ENCODE measurements around the gene ERP29. TPM values are rescaled to one million over a fixed set of nuclear protein-coding genes. Genes with fewer than 3 reads are reported as not detected.
A peak's percentile ranks its signal among the peaks of the same experiment; 100 is the strongest.

Gene ERP29
- polyA plus RNA-seq (159 and 172 TPM in 2 replicates), polyA minus RNA-seq (41.4 and 59.7 TPM in 2 replicates)

DNA sequence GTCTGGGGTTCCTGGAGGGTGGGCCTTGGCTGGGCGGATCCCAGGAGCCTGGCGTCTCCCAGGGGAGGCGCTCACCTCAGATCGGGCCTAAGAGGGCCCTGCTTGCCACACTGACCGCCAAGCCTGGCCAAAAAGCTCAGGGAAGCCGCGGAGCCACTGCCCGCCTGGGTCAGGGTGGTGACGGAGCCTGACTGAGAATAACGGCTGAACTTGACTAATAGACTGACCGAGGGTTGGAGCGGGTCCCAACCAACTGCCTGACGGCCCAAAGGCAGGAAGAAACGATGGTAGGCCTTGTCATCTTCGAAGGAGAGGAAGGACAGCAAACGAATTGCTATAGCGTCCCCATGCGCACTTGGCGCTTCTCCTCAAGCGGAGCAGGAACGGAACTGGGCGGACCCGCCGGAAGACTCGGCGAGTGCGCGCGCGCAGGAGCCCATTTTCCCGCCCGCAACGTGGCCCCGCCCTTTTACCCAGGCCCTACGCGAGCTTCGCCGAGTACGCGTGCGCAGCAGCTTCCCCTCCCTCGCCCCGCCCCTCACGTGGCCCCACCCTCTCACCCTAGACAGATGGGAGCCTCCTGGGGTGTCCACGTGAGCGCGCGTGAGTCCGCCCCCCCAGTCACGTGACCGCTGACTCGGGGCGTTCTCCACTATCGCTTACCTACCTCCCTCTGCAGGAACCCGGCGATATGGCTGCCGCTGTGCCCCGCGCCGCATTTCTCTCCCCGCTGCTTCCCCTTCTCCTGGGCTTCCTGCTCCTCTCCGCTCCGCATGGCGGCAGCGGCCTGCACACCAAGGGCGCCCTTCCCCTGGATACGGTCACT lies at the start of gene ERP29, which contains the start of gene TMEM116:
Gene ERP29, plus strand, starts transcription at position 652 of the 826 bp plus-strand sequence. Its CDS starts 40 bp downstream, at position 692.
Gene TMEM116, minus strand, starts transcription at position 391 of the 826 bp plus-strand sequence. CDS start 7,895 bp downstream, outside the sequence.
- no peaks in the 10 kb centered on the region for H3K9me2 ChIP-seq (ENCODE audit: insufficient read depth, low read length)
- no peaks in the 10 kb centered on the region for H3K27me3 ChIP-seq (ENCODE audit: insufficient read depth, low read depth, low read length)
- peaks cover 3% of the 10 kb centered on the region for H3F3A ChIP-seq (ENCODE audit: insufficient read depth, low read length, poor library complexity, severe bottlenecking)
- no peaks in the 10 kb centered on the region for H3K9me3 ChIP-seq (ENCODE audit: low read length)
- H3K9ac ChIP-seq (ENCODE audit: low read length) = peak within 1 kb of the TSS; percentile 99
- no peaks in the 10 kb centered on the region for H4K20me1 ChIP-seq (ENCODE audit: insufficient read depth)
- TF ChIP-seq, protein P1, sequence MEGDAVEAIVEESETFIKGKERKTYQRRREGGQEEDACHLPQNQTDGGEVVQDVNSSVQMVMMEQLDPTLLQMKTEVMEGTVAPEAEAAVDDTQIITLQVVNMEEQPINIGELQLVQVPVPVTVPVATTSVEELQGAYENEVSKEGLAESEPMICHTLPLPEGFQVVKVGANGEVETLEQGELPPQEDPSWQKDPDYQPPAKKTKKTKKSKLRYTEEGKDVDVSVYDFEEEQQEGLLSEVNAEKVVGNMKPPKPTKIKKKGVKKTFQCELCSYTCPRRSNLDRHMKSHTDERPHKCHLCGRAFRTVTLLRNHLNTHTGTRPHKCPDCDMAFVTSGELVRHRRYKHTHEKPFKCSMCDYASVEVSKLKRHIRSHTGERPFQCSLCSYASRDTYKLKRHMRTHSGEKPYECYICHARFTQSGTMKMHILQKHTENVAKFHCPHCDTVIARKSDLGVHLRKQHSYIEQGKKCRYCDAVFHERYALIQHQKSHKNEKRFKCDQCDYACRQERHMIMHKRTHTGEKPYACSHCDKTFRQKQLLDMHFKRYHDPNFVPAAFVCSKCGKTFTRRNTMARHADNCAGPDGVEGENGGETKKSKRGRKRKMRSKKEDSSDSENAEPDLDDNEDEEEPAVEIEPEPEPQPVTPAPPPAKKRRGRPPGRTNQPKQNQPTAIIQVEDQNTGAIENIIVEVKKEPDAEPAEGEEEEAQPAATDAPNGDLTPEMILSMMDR (IDR thresholded peaks at IDR 0.05; ENCODE audit: poor library complexity, severe bottlenecking) = peak; percentile 71
- TF ChIP-seq EZH2 (IDR thresholded peaks at IDR 0.05; ENCODE audit: borderline replicate concordance, insufficient read depth, low read length, poor library complexity, severe bottlenecking) (no peak), SMC3 (conservative IDR thresholded peaks at IDR 0.05; ENCODE audit: poor library complexity) (peak; percentile 42), POLR2AphosphoS5 (IDR thresholded peaks at IDR 0.05) (peak; percentile 92), MXI1 (conservative IDR thresholded peaks at IDR 0.05; ENCODE audit: poor library complexity, severe bottlenecking) (peak; percentile 77), EP300 (conservative IDR thresholded peaks at IDR 0.05; ENCODE audit: poor library complexity, severe bottlenecking) (peak; percentile 42), RAD21 (conservative IDR thresholded peaks at IDR 0.05) (peak; percentile 40), TAF1 (IDR thresholded peaks at IDR 0.05; ENCODE audit: low read depth) (peak; percentile 0)
- TF ChIP-seq, protein P2, sequence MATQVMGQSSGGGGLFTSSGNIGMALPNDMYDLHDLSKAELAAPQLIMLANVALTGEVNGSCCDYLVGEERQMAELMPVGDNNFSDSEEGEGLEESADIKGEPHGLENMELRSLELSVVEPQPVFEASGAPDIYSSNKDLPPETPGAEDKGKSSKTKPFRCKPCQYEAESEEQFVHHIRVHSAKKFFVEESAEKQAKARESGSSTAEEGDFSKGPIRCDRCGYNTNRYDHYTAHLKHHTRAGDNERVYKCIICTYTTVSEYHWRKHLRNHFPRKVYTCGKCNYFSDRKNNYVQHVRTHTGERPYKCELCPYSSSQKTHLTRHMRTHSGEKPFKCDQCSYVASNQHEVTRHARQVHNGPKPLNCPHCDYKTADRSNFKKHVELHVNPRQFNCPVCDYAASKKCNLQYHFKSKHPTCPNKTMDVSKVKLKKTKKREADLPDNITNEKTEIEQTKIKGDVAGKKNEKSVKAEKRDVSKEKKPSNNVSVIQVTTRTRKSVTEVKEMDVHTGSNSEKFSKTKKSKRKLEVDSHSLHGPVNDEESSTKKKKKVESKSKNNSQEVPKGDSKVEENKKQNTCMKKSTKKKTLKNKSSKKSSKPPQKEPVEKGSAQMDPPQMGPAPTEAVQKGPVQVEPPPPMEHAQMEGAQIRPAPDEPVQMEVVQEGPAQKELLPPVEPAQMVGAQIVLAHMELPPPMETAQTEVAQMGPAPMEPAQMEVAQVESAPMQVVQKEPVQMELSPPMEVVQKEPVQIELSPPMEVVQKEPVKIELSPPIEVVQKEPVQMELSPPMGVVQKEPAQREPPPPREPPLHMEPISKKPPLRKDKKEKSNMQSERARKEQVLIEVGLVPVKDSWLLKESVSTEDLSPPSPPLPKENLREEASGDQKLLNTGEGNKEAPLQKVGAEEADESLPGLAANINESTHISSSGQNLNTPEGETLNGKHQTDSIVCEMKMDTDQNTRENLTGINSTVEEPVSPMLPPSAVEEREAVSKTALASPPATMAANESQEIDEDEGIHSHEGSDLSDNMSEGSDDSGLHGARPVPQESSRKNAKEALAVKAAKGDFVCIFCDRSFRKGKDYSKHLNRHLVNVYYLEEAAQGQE (IDR thresholded peaks at IDR 0.05; ENCODE audit: borderline replicate concordance) = peak; percentile 45
- H3K4me2 ChIP-seq (ENCODE audit: low read length) = peak within 1 kb of the TSS; percentile 80
- peak within 1 kb of the TSS; percentile 70 for H2AFZ ChIP-seq (ENCODE audit: low read depth, low read length)
- H3K27ac ChIP-seq (ENCODE audit: low read length) = peak within 1 kb of the TSS; percentile 99
- H3K36me3 ChIP-seq (ENCODE audit: insufficient read depth, low read length) = peaks cover 9% of the 10 kb centered on the region
- H3K4me3 ChIP-seq (ENCODE audit: low read length) = peak within 1 kb of the TSS; percentile 88
- peaks cover 23% of the 10 kb centered on the region for H3K79me2 ChIP-seq (replicated peaks; ENCODE audit: insufficient read depth, low read length)

DNA sequence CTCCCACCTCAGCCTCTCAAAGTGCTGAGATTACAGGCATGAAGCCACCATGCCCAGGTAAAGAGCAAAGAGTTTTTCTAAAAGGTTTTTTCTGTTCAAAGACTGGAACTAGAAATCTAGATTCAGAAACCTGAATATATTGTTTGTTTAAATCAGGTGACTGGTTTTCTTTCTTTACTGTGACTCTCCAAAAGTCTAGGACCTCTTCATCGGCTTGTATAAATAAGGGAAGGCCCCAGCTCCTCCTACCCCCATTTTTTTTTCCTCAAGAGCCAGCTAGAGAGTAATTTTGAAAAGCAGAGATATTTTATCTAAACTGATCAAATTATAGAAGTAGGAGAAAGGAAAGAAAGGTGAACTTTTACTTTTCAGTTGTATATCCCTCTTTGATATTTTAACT lies 48.3 kb upstream of the ERP29 start:
- no peak overlapping the region for H3K4me2 ChIP-seq (ENCODE audit: low read length)
- H3K36me3 ChIP-seq (ENCODE audit: insufficient read depth, low read length) = no peaks in the 10 kb centered on the region
- H3K9me2 ChIP-seq (ENCODE audit: insufficient read depth, low read length) = no peaks in the 10 kb centered on the region
- no peaks in the 10 kb centered on the region for H3K79me2 ChIP-seq (replicated peaks; ENCODE audit: insufficient read depth, low read length)
- H3F3A ChIP-seq (ENCODE audit: insufficient read depth, low read length, poor library complexity, severe bottlenecking) = no peaks in the 10 kb centered on the region
- H3K9ac ChIP-seq (ENCODE audit: low read length) = no peak overlapping the region
- TF ChIP-seq EZH2 (IDR thresholded peaks at IDR 0.05; ENCODE audit: borderline replicate concordance, insufficient read depth, low read length, poor library complexity, severe bottlenecking) (no peak), POLR2AphosphoS5 (IDR thresholded peaks at IDR 0.05) (no peak), RAD21 (conservative IDR thresholded peaks at IDR 0.05) (no peak), MXI1 (conservative IDR thresholded peaks at IDR 0.05; ENCODE audit: poor library complexity, severe bottlenecking) (no peak), TAF1 (IDR thresholded peaks at IDR 0.05; ENCODE audit: low read depth) (no peak), SMC3 (conservative IDR thresholded peaks at IDR 0.05; ENCODE audit: poor library complexity) (no peak), EP300 (conservative IDR thresholded peaks at IDR 0.05; ENCODE audit: poor library complexity, severe bottlenecking) (no peak)
- TF ChIP-seq, protein P2 (IDR thresholded peaks at IDR 0.05; ENCODE audit: borderline replicate concordance) = no peak
- TF ChIP-seq, protein P1 (IDR thresholded peaks at IDR 0.05; ENCODE audit: poor library complexity, severe bottlenecking) = no peak
- no peak overlapping the region for H3K4me3 ChIP-seq (ENCODE audit: low read length)
- no peak overlapping the region for H2AFZ ChIP-seq (ENCODE audit: low read depth, low read length)
- H3K27me3 ChIP-seq (ENCODE audit: insufficient read depth, low read depth, low read length) = no peaks in the 10 kb centered on the region
- H3K27ac ChIP-seq (ENCODE audit: low read length) = no peak overlapping the region
- H3K9me3 ChIP-seq (ENCODE audit: low read length) = no peaks in the 10 kb centered on the region
- no peaks in the 10 kb centered on the region for H4K20me1 ChIP-seq (ENCODE audit: insufficient read depth)

Measured in neural cell (in vitro differentiated cells).